Breast epithelium (tissue), 3 donors: Measurements from ENCODE around the gene PGBD5.

Source experiments
- POLR2A ChIP-seq: fragments of 450-650 bp; IDR thresholded peaks from one replicate; pipeline ENCODE4 v1.6.1; 2016; ENCODE audit warnings: antibody characterized with exemption, mild to moderate bottlenecking, moderate library complexity
- POLR2AphosphoS5 ChIP-seq, 3 donors: sonication (generic); formaldehyde crosslinking; IDR thresholded peaks; one replicate each; pipeline ENCODE4 v1.6.1; 2017; ENCODE audit warnings: antibody characterized with exemption in 3 of 3
- TF ChIP-seq, protein P1 (sequence below), 3 donors: fragments of 450-650 bp; IDR thresholded peaks; one replicate each; pipeline ENCODE4 v1.5.1; 2016 to 2017; ENCODE audit warnings: antibody characterized with exemption in 3 of 3, mild to moderate bottlenecking in 3 of 3, moderate library complexity in 3 of 3

- TF ChIP-seq POLR2AphosphoS5 (IDR thresholded peaks at IDR 0.05) (no peak), POLR2A (no peak)
- TF ChIP-seq, protein P1, sequence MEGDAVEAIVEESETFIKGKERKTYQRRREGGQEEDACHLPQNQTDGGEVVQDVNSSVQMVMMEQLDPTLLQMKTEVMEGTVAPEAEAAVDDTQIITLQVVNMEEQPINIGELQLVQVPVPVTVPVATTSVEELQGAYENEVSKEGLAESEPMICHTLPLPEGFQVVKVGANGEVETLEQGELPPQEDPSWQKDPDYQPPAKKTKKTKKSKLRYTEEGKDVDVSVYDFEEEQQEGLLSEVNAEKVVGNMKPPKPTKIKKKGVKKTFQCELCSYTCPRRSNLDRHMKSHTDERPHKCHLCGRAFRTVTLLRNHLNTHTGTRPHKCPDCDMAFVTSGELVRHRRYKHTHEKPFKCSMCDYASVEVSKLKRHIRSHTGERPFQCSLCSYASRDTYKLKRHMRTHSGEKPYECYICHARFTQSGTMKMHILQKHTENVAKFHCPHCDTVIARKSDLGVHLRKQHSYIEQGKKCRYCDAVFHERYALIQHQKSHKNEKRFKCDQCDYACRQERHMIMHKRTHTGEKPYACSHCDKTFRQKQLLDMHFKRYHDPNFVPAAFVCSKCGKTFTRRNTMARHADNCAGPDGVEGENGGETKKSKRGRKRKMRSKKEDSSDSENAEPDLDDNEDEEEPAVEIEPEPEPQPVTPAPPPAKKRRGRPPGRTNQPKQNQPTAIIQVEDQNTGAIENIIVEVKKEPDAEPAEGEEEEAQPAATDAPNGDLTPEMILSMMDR (IDR thresholded peaks at IDR 0.05) = no peak
Observed at GRCh38 chr1:230375780-230376179, 50.4 kb downstream of the PGBD5 start.
